ENCODE measurements around the gene LCNL1. TPM values are rescaled to one million over a fixed set of nuclear protein-coding genes. Genes with fewer than 3 reads are reported as not detected.

Gene LCNL1
- total RNA-seq, 1 donor from 2014 or later = 11.7 TPM

DNA sequence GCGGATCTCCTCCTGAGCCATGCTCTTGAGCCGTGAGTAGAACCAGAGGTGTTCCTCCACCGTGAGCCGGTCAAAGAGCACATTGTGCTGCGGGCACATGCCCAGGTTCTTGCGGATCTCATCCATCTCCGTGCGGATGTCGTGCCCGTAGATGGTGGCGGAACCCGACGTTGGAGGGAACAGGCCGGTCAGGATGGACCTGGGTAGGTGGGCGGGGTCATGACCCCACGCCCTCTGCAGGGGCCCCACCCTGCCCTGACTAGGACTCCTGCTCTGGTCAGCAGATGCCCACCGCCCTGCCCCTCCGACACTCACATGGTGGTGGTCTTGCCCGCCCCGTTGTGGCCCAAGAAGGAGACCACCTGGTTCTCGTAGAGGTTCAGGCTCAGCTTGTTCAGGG lies 33.2 kb downstream of the LCNL1 start:
- TF ChIP-seq, protein P1, sequence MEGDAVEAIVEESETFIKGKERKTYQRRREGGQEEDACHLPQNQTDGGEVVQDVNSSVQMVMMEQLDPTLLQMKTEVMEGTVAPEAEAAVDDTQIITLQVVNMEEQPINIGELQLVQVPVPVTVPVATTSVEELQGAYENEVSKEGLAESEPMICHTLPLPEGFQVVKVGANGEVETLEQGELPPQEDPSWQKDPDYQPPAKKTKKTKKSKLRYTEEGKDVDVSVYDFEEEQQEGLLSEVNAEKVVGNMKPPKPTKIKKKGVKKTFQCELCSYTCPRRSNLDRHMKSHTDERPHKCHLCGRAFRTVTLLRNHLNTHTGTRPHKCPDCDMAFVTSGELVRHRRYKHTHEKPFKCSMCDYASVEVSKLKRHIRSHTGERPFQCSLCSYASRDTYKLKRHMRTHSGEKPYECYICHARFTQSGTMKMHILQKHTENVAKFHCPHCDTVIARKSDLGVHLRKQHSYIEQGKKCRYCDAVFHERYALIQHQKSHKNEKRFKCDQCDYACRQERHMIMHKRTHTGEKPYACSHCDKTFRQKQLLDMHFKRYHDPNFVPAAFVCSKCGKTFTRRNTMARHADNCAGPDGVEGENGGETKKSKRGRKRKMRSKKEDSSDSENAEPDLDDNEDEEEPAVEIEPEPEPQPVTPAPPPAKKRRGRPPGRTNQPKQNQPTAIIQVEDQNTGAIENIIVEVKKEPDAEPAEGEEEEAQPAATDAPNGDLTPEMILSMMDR (IDR thresholded peaks at IDR 0.05; ENCODE audit: borderline replicate concordance) = no peak
- Histone ChIP-seq H3K9me3 (replicated peaks) (no peaks in the 10 kb centered on the region), H3K4me3 (no peak overlapping the region), H3K27me3 (ENCODE audit: low read depth) (no peaks in the 10 kb centered on the region), H3K4me1 (no peaks in the 10 kb centered on the region), H3K36me3 (peaks cover 85% of the 10 kb centered on the region), H3K27ac (replicated peaks) (no peak overlapping the region)
- no peak for DNase-seq
- intact Hi-C loops (cut with micrococcal nuclease) = no loop called here

DNA sequence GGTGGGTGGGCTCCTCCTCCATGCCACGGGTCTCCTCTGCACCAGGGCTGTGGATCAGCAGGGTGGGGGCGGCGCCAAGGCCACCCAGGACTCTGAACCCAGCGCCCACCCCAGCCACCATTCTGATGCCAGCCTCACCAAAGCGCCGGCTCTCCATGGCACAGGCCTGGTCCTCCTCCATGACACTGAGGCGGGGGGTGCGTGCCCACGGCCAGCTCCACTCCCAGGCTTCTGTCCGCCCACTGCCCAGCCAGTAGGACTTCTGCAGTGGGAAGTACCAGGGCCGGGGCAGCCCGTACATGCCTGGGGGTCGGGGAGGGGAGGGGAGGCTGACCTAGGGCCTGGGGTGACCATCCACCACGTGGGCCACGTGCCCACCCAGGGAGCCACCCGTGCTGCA lies 33.6 kb downstream of the LCNL1 start:
- no peaks in the 10 kb centered on the region for H3K4me1 ChIP-seq
- no peak overlapping the region for H3K27ac ChIP-seq (replicated peaks)
- intact Hi-C loops (cut with micrococcal nuclease) = no loop called here
- H3K27me3 ChIP-seq (ENCODE audit: low read depth) = no peaks in the 10 kb centered on the region
- no peak overlapping the region for H3K4me3 ChIP-seq
- DNase-seq = no peak
- H3K9me3 ChIP-seq (replicated peaks) = no peaks in the 10 kb centered on the region
- TF ChIP-seq, protein P1 (IDR thresholded peaks at IDR 0.05; ENCODE audit: borderline replicate concordance) = no peak
- peaks cover 85% of the 10 kb centered on the region for H3K36me3 ChIP-seq

DNA sequence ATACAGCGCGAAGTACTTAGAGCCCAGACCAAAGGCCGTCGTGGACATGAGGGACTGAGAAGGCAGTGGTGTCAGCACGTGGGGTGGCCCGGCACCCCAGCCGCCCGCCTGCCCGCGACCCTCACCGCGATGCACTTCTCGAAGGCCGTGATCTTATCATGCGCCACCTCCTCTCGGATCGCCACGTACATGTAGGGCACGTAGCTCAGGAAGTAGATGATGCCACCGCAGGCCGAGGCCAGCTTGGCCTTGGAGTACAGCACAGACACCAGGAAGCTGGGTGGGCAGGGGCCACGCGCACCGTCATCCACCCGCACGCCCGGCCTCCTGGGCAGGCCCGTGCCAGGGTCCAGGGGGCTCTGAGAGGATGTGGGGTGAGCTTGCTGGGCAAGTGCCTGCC lies 34.3 kb downstream of the LCNL1 start:
- TF ChIP-seq, protein P1 (IDR thresholded peaks at IDR 0.05; ENCODE audit: borderline replicate concordance) = no peak
- H3K9me3 ChIP-seq (replicated peaks) = no peaks in the 10 kb centered on the region
- H3K27me3 ChIP-seq (ENCODE audit: low read depth) = no peaks in the 10 kb centered on the region
- intact Hi-C loops (cut with micrococcal nuclease) = no loop called here
- H3K27ac ChIP-seq (replicated peaks) = no peak overlapping the region
- H3K4me3 ChIP-seq = no peak overlapping the region
- DNase-seq = no peak
- peaks cover 78% of the 10 kb centered on the region for H3K36me3 ChIP-seq
- H3K4me1 ChIP-seq = no peaks in the 10 kb centered on the region

DNA sequence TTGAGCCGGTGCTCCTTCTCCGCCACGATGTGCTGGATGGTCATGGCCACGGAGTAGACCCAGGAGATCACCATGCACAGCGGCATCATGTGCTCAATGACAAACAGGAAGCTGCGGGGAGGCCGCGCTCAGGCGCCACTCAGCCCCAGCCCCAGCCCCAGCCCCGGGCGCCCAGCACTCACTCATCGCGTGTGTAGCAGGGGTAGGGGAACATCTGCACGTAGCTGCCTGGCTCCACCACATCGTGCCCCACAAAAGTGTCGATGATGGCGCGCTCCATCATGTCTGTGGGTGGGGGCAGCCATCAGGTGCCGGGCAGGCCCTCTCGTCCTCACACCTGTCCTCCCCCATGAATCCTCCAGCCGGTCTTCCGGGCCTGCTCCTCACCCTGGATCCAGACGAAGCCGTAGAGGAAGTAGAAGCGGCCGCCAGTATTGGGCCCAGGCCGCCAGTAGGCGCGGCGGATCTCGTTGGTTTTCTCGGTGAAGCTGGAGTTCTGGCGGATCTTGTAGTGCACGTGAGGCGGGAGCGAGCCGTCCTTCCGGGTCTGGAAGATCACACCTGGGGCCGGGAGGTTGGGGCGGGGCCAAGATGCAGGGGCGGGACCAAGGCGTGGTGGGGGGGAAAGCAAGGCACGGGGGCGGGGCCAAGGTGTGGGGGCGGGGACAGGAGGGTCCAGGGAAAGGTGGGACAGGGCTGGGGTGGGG lies 35.2 kb downstream of the LCNL1 start:
- no peak overlapping the region for H3K27ac ChIP-seq (replicated peaks)
- intact Hi-C loops (cut with micrococcal nuclease) = no loop called here
- no peaks in the 10 kb centered on the region for H3K9me3 ChIP-seq (replicated peaks)
- TF ChIP-seq, protein P1 (IDR thresholded peaks at IDR 0.05; ENCODE audit: borderline replicate concordance) = no peak
- no peak for DNase-seq
- H3K4me3 ChIP-seq = no peak overlapping the region
- H3K36me3 ChIP-seq = peaks cover 70% of the 10 kb centered on the region
- H3K4me1 ChIP-seq = no peaks in the 10 kb centered on the region
- no peaks in the 10 kb centered on the region for H3K27me3 ChIP-seq (ENCODE audit: low read depth)

DNA sequence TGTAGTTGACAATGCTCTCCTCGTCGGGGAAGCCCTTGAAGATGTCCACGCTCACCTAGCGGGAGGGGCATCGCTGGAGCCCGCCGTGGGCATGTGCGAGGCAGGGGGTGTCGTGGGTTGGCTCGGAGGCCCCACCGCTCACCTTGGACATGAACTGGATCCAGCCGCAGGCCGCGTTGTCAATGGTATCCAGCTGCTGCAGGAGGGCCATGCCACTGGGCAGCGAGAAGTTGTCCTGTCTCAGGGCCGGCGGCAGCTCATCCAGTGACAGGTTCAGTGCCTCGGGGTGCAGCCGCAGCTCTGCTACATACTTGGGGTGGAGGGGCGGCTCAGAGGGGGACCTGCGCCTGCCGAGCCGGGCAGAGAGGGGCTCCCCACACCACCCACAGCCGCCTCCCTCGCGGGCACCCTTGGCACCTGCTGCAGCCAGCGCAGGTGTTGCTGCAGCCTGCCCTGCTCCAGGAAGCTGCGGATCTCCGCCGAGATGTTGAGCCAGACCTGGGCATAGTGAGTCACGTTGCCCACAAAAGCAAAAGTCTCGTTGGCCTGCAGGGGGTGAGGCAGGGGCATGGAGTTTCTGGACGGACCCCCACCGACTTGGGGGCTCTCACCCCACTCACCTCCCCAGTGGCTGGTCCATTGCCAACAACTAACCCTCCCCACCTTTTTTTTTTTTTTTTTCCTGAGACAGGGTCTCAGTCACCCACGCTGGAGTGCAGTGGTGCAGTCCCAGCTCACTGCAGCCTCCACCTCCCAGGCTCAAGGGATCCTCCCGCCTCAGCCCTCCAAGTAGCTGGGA lies 36.2 kb downstream of the LCNL1 start:
- Histone ChIP-seq H3K36me3 (peaks cover 60% of the 10 kb centered on the region), H3K9me3 (replicated peaks) (no peaks in the 10 kb centered on the region), H3K27ac (replicated peaks) (no peak overlapping the region), H3K27me3 (ENCODE audit: low read depth) (no peaks in the 10 kb centered on the region), H3K4me1 (no peaks in the 10 kb centered on the region), H3K4me3 (no peak overlapping the region)
- TF ChIP-seq, protein P1 (IDR thresholded peaks at IDR 0.05; ENCODE audit: borderline replicate concordance) = no peak
- no peak for DNase-seq
- intact Hi-C loops (cut with micrococcal nuclease) = no loop called here

Measured in left ventricle myocardium inferior (tissue), 1 donor.